Measurements from ENCODE around the gene CCDC77. TPM values are rescaled to one million over a fixed set of nuclear protein-coding genes. Genes with fewer than 3 reads are reported as not detected.

The CCDC77 gene
- total and polyA plus RNA-seq, 2 experiments from 2014 or later: 24.7 to 26.7 TPM

DNA sequence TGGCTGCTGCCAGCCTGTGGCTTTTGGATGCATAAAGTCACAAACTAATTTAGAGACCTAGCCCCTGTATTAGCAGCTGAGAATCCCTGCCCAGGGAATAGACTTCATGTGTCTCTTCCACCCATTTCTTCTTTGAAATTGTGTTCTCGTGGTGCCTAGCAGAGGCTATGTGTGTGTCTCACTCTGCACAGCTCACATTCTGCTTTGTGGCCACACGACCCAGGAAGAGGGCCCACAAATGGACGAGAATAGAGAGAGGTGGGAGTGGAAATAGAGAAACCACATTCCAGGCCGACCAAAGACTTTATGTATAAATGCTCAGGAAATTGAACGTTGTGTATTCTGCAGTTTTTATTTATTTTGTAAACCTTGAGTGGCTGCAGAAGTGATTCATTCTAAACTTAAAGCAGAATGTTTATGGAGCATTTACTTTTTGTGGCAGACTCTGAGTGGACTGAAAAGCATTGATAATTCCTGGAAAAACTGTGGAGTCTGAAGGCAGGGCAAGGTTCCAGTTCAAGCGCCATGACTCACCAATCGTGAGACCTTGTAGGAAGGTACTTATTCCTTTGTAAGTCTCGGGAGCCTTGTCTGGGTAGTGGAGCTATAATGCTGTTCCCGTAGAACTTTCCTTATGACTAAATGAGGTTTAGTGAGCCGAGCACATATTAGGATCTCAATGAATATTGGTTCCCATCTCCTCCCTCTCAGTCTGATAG lies 67.4 kb downstream of the CCDC77 start:
- Mint-ChIP-seq H3K4me3 (no peak overlapping the region), H3K36me3 (ENCODE audit: low read depth) (no peaks in the 10 kb centered on the region), H3K4me1 (peaks cover 7% of the 10 kb centered on the region), H3K27ac (no peak overlapping the region), H3K27me3 (ENCODE audit: insufficient read depth, low read depth, poor library complexity) (no peaks in the 10 kb centered on the region), H3K9me3 (no peaks in the 10 kb centered on the region; the same call in 2 of the 3 replicates)
- DNase-seq (ENCODE audit: low spot score) (no peak), ATAC-seq (no peak)
- peaks cover 5% of the 10 kb centered on the region; the same call in 1 of the 2 replicates for H3K9me2 ChIP-seq (ENCODE audit: insufficient read depth)
- TF ChIP-seq EZH2 (IDR thresholded peaks at IDR 0.05; ENCODE audit: low read depth, unreplicated experiment): no peak
- TF ChIP-seq, protein P1, sequence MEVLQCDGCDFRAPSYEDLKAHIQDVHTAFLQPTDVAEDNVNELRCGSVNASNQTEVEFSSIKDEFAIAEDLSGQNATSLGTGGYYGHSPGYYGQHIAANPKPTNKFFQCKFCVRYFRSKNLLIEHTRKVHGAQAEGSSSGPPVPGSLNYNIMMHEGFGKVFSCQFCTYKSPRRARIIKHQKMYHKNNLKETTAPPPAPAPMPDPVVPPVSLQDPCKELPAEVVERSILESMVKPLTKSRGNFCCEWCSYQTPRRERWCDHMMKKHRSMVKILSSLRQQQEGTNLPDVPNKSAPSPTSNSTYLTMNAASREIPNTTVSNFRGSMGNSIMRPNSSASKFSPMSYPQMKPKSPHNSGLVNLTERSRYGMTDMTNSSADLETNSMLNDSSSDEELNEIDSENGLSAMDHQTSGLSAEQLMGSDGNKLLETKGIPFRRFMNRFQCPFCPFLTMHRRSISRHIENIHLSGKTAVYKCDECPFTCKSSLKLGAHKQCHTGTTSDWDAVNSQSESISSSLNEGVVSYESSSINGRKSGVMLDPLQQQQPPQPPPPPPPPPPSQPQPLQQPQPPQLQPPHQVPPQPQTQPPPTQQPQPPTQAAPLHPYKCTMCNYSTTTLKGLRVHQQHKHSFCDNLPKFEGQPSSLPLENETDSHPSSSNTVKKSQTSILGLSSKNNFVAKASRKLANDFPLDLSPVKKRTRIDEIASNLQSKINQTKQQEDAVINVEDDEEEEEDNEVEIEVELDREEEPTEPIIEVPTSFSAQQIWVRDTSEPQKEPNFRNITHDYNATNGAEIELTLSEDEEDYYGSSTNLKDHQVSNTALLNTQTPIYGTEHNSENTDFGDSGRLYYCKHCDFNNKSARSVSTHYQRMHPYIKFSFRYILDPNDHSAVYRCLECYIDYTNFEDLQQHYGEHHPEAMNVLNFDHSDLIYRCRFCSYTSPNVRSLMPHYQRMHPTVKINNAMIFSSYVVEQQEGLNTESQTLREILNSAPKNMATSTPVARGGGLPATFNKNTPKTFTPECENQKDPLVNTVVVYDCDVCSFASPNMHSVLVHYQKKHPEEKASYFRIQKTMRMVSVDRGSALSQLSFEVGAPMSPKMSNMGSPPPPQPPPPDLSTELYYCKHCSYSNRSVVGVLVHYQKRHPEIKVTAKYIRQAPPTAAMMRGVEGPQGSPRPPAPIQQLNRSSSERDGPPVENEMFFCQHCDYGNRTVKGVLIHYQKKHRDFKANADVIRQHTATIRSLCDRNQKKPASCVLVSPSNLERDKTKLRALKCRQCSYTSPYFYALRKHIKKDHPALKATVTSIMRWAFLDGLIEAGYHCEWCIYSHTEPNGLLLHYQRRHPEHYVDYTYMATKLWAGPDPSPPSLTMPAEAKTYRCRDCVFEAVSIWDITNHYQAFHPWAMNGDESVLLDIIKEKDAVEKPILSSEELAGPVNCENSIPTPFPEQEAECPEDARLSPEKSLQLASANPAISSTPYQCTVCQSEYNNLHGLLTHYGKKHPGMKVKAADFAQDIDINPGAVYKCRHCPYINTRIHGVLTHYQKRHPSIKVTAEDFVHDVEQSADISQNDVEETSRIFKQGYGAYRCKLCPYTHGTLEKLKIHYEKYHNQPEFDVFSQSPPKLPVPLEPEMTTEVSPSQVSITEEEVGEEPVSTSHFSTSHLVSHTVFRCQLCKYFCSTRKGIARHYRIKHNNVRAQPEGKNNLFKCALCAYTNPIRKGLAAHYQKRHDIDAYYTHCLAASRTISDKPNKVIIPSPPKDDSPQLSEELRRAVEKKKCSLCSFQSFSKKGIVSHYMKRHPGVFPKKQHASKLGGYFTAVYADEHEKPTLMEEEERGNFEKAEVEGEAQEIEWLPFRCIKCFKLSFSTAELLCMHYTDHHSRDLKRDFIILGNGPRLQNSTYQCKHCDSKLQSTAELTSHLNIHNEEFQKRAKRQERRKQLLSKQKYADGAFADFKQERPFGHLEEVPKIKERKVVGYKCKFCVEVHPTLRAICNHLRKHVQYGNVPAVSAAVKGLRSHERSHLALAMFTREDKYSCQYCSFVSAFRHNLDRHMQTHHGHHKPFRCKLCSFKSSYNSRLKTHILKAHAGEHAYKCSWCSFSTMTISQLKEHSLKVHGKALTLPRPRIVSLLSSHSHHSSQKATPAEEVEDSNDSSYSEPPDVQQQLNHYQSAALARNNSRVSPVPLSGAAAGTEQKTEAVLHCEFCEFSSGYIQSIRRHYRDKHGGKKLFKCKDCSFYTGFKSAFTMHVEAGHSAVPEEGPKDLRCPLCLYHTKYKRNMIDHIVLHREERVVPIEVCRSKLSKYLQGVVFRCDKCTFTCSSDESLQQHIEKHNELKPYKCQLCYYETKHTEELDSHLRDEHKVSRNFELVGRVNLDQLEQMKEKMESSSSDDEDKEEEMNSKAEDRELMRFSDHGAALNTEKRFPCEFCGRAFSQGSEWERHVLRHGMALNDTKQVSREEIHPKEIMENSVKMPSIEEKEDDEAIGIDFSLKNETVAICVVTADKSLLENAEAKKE (CRISPR knock-in tag; IDR thresholded peaks at IDR 0.05): no peak
- no peak for TF ChIP-seq POLR2AphosphoS5 (IDR thresholded peaks at IDR 0.05; ENCODE audit: low read depth)
- no peak overlapping the region for H3K27ac ChIP-seq (ENCODE audit: low read depth)
- H4K20me1 ChIP-seq (replicated peaks; ENCODE audit: insufficient read depth): peaks cover 4% of the 10 kb centered on the region; the same call in 1 of the 2 replicates
- H3K79me2 ChIP-seq (replicated peaks; ENCODE audit: insufficient read depth): no peaks in the 10 kb centered on the region; the same call in 1 of the 2 replicates
- no peak overlapping the region for H3K4me3 ChIP-seq
- H3K36me3 ChIP-seq (ENCODE audit: insufficient read depth): no peaks in the 10 kb centered on the region
- H3K4me2 ChIP-seq: no peak overlapping the region
- no peaks in the 10 kb centered on the region for H3F3A ChIP-seq (replicated peaks; ENCODE audit: low read depth)
- peaks cover 5% of the 10 kb centered on the region; the same call in 1 of the 2 replicates for H3K4me1 ChIP-seq (ENCODE audit: insufficient read depth)
- H2AFZ ChIP-seq: no peak overlapping the region
- H3K27me3 ChIP-seq (ENCODE audit: insufficient read depth): no peaks in the 10 kb centered on the region

DNA sequence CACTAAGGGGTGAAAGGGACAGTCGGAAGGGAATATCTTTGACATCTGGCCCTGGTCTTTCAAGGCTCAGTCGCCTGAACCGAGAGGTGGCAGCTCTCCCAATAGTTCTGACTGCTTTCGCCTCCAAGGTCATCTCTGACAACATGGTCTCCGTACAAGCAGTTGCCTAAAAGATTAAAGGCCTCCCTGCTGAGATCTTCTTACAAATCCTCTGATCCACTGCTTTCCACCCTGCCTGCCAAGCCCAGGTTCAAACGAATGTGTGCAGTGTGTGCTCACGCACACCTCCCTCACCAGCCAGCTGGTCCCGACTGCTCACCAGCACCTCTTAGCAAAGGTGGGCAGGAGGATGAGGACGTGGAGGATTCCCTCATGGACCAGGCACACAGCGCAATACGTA lies 68.7 kb downstream of the CCDC77 start:
- Histone ChIP-seq H3F3A (replicated peaks; ENCODE audit: low read depth) (no peaks in the 10 kb centered on the region), H2AFZ (no peak overlapping the region), H3K36me3 (ENCODE audit: insufficient read depth) (no peaks in the 10 kb centered on the region), H3K4me3 (no peak overlapping the region), H3K27ac (ENCODE audit: low read depth) (no peak overlapping the region), H3K27me3 (ENCODE audit: insufficient read depth) (no peaks in the 10 kb centered on the region), H3K4me1 (ENCODE audit: insufficient read depth) (peaks cover 10% of the 10 kb centered on the region; the same call in 1 of the 2 replicates), H4K20me1 (replicated peaks; ENCODE audit: insufficient read depth) (peaks cover 4% of the 10 kb centered on the region; the same call in 1 of the 2 replicates), H3K9me2 (ENCODE audit: insufficient read depth) (peaks cover 5% of the 10 kb centered on the region; the same call in 1 of the 2 replicates), H3K79me2 (replicated peaks; ENCODE audit: insufficient read depth) (no peaks in the 10 kb centered on the region; the same call in 1 of the 2 replicates), H3K4me2 (no peak overlapping the region)
- no peak for ATAC-seq
- no peak for DNase-seq (ENCODE audit: low spot score)
- no peaks in the 10 kb centered on the region for H3K27me3 Mint-ChIP-seq (ENCODE audit: insufficient read depth, low read depth, poor library complexity)
- no peaks in the 10 kb centered on the region for H3K36me3 Mint-ChIP-seq (ENCODE audit: low read depth)
- H3K4me3 Mint-ChIP-seq: no peak overlapping the region
- H3K9me3 Mint-ChIP-seq: no peaks in the 10 kb centered on the region; the same call in 2 of the 3 replicates
- no peak overlapping the region for H3K27ac Mint-ChIP-seq
- H3K4me1 Mint-ChIP-seq: peaks cover 11% of the 10 kb centered on the region
- TF ChIP-seq EZH2 (IDR thresholded peaks at IDR 0.05; ENCODE audit: low read depth, unreplicated experiment): no peak
- TF ChIP-seq EZH2phosphoT487 (IDR thresholded peaks at IDR 0.05; ENCODE audit: unreplicated experiment): no peak
- TF ChIP-seq, protein P2, sequence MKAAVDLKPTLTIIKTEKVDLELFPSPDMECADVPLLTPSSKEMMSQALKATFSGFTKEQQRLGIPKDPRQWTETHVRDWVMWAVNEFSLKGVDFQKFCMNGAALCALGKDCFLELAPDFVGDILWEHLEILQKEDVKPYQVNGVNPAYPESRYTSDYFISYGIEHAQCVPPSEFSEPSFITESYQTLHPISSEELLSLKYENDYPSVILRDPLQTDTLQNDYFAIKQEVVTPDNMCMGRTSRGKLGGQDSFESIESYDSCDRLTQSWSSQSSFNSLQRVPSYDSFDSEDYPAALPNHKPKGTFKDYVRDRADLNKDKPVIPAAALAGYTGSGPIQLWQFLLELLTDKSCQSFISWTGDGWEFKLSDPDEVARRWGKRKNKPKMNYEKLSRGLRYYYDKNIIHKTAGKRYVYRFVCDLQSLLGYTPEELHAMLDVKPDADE (IDR thresholded peaks at IDR 0.05): no peak
- no peak for TF ChIP-seq ZNF331 (CRISPR knock-in tag; IDR thresholded peaks at IDR 0.05; ENCODE audit: low read depth)
- no peak for TF ChIP-seq JUNB (IDR thresholded peaks at IDR 0.05; ENCODE audit: unreplicated experiment)
- TF ChIP-seq STAT1 (IDR thresholded peaks at IDR 0.05; ENCODE audit: unreplicated experiment): no peak
- TF ChIP-seq NANOG (IDR thresholded peaks at IDR 0.05; ENCODE audit: borderline replicate concordance): no peak
- no peak for TF ChIP-seq ZNF114 (CRISPR knock-in tag; IDR thresholded peaks at IDR 0.05)

All from GM23338 (cell line).